Measurements from ENCODE around the gene MDC1.
A peak's percentile ranks its signal among the peaks of the same experiment; 100 is the strongest.
"Not testable (repeated sequence)": the region's sequence is repeated elsewhere in the genome, so short reads cannot be mapped to it uniquely, and the experiment has no call there.

The MDC1 gene

GRCh38 chr6:30679765-30680535, 37.1 kb downstream of the MDC1 start:
- no peak for DNase-seq (ENCODE audit: low spot score)

DNA sequence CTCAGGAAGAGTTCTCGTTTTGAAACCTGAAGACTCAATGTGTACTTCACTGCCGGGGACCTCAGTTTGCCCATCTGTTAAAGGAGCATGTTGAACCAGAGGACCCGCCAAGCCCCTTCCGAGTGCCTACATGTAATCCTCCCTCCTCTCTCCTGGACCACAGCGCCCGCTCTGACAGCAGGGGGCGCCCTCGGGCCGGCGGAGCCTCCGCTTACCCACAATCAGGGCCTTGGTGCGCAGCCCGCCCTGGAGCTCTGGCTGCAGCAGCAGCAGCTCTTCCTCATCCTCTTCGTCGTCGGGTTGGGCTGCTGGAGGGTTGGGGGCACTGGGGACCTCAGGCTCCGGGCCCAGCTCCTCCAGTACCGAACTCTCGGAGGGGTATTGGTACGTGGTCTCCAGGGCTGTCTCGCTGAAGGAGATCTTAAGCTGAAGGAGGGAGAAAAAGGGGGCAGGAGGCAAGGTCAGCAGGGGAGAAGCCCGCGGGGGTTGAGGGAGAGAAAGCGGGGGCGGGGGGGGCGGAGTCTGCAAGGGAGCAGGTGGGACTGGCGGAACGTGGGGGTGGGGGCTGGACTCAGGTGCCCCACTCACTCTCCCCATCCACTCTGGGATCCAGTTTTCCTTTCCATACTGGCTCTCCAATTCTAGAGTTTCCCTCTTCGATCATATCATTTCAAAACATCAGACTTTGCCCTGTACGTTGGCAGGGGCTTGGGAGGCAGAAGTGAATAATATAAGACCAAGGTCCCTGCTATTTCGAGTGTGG, 37.9 kb downstream of the MDC1 start:
- peak; percentile 91 for DNase-seq (ENCODE audit: low spot score)

DNA sequence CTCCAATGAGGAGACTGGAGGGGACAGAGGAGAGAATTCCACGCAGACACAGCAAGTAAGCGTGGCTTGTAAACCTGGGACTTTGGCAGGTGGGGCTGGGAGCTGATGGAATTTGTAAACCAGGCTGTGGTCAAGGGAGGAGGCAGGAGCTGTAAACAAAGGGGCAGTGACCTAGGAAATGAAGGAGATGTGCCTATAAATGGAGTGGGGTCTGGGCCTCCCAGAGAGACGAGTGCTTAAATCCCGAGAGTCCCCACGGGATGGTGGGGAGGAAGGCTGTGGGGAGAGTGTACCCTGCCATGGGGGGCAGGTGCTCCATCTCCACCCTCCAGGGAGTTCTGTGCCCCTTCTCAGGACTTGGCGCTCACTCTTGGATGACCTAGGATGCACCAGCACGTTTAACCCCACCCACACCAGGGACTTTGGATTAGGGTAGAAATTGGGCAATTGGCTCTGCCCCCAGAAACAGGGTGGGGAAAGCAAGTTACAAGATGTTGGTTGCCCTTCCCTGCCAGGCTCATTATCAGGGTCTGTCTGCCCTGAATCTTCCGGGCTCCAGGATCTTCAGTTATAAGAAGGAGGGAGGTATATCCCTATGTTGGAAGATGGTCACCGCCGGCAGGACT, 40.3 kb downstream of the MDC1 start:
- no peak for DNase-seq (ENCODE audit: low spot score)

DNA sequence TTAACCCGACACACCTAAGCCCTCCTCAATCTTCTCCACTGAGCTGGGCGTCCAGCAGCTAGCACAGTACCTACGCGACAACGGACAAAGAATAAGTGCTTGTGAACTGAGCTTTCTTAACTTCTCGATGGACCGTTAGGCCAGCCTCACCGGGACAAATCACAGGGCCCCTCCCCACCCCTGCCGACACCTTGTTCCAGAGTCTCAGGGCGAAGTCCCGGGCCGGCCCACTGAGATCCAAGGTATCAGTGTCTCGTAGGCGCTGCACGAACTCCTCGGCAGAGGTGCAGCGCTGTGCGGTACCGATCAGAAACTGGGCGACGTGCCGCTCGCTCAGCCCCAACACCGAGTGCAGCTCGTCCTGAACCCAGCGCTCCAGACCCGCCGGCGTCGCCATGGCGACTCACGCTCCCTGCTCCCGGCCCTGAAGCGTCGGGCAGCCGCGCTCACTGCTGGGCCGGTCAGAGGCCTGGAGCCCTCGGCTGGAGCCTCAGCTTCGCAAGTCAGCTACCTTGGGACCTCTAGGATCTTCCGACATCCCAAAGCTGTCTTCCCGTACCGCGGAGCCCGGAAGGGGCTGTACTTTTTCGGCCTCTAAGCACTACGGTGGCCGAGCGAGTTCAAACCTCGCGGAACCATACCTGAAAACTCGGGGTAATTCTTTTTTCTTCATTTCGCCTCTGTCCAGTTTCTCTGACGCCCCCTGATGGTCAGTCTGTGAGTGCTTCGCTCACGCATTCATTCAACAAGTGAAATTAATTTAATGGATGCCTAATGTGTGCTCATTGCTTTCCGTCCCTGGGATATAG, 44.4 kb downstream of the MDC1 start, which contains the start of gene DHX16:
Gene DHX16, minus strand, starts transcription at position 562 of the 809 bp plus-strand sequence. Its CDS starts 165 bp downstream, at position 397.
- peak; percentile 93 for DNase-seq (ENCODE audit: low spot score)

- no peak for DNase-seq (ENCODE audit: low spot score)
Observed at GRCh38 chr6:30670760-30671527, 46.1 kb downstream of the MDC1 start.

DNA sequence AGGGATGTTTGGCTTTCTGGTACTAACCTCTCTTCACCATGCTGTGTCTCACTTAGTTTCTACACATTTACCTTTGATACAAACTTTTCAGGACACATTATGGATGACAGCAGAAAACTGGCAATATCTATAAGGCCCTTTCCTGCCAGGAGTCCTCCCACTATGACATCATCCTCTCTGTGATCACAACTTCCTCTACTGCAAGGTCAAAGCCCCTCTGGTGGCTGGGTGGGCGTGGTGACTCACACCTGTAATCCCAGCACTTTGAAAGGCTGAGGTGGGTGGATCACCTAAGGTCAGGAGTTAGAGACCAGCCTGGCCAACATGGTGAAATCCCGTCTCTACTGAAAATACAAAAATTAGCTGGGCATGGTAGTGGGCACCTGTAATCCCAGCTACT, 50.8 kb downstream of the MDC1 start:
- DNase-seq (ENCODE audit: low spot score): not testable (repeated sequence)

DNA sequence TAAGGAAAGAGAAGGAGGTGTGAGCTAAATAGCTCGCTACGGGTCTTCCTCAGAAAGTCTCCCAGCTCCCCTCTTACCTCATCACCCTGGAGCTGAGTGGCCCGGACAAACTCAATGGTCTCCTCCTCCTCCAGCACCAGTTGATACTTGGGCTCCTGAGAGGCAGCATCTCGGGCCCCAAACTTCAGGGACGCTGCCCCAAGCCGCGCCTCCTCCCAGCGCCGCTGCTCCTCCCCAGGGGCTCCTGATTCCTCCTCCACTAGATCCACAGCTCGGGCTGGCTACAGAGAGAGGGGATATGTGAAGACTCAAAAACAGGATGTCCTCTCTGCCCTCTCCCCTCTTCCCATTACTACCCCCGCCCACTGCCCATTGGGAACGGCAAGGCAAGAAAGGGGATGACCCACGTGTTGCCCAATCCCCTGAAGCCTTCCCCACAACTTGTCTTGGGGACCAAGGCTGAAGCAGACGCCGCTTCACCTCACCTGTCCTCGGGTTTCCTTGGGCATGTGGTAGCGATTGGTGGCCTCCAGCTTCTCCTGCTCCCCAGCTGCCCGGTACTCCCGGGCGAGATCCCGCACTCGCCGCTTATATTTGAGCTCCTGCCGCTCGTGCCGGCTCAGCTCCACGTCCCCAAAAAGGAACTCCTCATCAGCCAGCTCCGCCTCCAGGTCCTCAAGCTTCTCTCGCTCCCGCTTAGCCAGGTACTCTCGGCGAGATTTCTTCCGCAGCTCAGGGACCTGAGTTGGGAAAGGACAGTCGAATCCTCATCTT, 51.9 kb downstream of the MDC1 start:
- DNase-seq (ENCODE audit: low spot score): no peak

DNA sequence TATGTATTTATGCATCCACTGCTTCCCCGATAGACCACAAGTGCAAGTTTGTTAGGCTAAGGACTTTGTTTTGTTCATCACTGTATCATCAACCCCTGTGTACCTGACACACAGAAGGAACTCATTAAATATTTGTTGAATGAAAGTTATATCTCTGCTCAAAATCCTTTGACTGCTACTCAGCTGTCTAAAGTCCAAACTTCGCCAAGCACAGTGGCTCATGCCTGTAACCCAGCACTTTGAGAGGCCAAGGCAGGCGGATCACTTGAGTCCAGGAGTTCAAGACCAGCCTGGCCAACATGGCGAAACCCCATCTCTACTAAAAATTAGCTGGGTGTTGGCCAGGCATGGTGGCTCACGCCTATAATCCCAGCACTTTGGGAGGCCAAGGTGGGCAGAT, 59.2 kb downstream of the MDC1 start:
- not testable (repeated sequence) for DNase-seq (ENCODE audit: low spot score)

- no peak for DNase-seq (ENCODE audit: low spot score)
Observed at GRCh38 chr6:30657454-30657853, 59.6 kb downstream of the MDC1 start.

DNA sequence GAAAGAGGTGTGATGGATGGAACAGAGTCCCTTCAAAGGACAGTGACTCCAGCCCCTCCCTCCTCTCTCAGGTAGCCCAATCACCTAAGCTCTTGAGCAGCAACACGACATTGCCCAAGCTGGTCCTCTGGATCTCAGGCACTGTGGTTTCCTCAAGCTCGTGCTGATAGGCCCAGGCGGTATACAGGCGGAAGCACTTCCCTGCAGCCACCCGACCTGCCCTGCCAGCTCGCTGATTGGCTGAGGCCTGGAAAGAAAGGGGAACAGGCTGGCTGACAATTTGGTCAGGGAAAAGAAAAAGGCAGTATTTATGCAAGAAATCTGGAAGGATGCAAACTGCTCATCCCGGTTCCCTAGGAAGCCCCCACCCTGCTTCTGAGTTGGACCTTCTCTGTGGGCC, 60.6 kb downstream of the MDC1 start:
- no peak for DNase-seq (ENCODE audit: low spot score)

GRCh38 chr6:30655743-30656094, 61.4 kb downstream of the MDC1 start:
- DNase-seq (ENCODE audit: low spot score): no peak

DNA sequence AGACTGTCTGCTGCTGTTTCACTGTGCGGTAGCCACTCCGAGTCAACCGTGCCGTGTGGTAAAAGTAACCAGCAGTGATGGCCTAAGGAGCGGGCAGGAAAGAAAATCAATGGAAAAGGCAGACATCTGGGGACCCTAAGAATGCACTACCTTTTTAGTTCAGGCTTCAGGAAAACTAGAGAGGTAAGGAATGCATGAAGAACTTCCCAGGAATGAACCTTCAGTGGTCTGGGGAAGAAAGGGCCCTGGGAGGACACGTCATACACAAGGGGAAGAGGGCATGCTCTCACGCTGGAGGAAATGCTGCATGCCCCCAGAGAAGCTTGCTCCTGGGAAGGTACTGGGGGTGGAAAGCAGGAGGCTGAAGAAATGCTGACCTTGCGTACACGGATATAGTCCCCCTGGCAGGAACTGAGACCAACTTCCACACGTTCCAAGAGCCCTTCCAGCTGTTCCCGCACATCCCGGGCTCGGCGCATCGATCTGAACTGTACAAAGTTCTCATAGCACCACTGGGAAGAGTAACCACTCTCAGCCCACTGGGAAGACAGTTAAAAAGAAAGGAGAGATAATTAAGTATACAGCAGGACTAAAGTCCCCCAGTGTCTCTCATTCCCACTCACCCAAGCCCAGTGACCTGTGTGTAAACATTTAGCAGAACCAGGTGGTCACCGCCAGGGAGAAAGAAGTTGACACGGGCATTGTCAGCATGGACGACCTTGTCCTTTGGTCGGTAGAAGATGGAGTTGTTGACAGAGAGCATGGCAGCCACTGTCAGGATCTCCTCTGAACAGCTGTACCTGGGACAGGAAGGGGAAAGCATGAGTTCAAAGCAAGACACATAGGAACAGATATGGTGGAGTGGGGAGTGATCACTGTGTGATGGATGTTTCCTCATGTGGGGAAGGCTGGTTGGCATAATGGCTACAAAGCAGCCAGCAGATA, 62.0 kb downstream of the MDC1 start:
- DNase-seq (ENCODE audit: low spot score): no peak

DNA sequence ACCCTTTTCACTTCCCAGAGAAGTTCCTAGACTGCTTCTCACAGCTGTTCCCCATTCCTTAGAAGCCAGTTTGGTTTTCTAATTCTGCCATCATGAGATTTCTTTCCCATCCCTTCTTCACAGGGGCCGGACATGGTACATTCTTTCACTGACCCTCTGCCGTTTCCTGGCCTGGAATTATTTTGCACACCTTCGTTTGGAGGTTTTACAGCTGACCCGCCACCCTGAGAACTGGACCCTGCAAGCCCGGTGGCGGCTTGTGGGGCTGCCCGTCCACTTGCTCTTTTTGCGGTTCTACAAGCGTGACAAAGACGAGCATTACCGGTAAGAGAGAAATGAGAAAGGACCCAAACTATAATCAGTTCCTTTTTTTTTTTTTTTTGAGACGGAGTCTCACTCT, 65.9 kb downstream of the MDC1 start:
- no peak for DNase-seq (ENCODE audit: low spot score)

All from ecto neural progenitor cell (in vitro differentiated cells).